HepG2 (cell line): ENCODE results near the gene ORC2. TPM values are rescaled to one million over a fixed set of nuclear protein-coding genes. Genes with fewer than 3 reads are reported as not detected.

ENCODE experiments used
- ASH2L ChIP-seq: fragments of 300-600, 200-600 bp; sonication (generic); IDR thresholded peaks from 2 replicates; pipeline ENCODE4 v1.7.0; 2017; ENCODE audit warnings: low read depth, mild to moderate bottlenecking, moderate library complexity, mixed read lengths, low read length; ENCODE audit not compliant: insufficient read length
- ATF7-NPFF ChIP-seq: sonication (generic); formaldehyde crosslinking; IDR thresholded peaks from 2 replicates; pipeline ENCODE4 v1.8.1; 2023; ENCODE audit warnings: mild to moderate bottlenecking, low read depth, missing genetic modification reagents, moderate library complexity
- ATRX ChIP-seq: sonication (generic); formaldehyde crosslinking; IDR thresholded peaks from 2 replicates; pipeline ENCODE4 v1.4.0; 2020; ENCODE audit warnings: missing genetic modification reagents, borderline replicate concordance
- GPN1 ChIP-seq: sonication (generic); formaldehyde crosslinking; IDR thresholded peaks from 2 replicates; pipeline ENCODE4 v1.5.1; 2020; ENCODE audit warnings: missing genetic modification reagents, borderline replicate concordance
- HBP1 ChIP-seq: IDR thresholded peaks from 2 replicates; pipeline ENCODE4 v1.6.1; 2016; ENCODE audit warnings: low read depth, control low read depth
- HDAC6 ChIP-seq: fragments of 200-600 bp; sonication (generic); IDR thresholded peaks from 2 replicates; pipeline ENCODE4 v1.7.0; 2017; ENCODE audit warnings: mild to moderate bottlenecking, antibody characterized with exemption, low read length, low read depth
- HMG20A ChIP-seq: IDR thresholded peaks from 2 replicates; pipeline ENCODE4 v1.6.1; 2016; ENCODE audit warnings: borderline replicate concordance
- MBD4 ChIP-seq: IDR thresholded peaks from 2 replicates; pipeline ENCODE4 v1.6.1; 2012; ENCODE audit warnings: low read length, inconsistent platforms, borderline replicate concordance
- MNT ChIP-seq: fragments of 450-650 bp; IDR thresholded peaks from 2 replicates; pipeline ENCODE4 v1.6.1; 2016
- NKX3-1 ChIP-seq: sonication (generic); formaldehyde crosslinking; IDR thresholded peaks from 2 replicates; pipeline ENCODE4 v1.5.0; 2020; ENCODE audit warnings: missing genetic modification reagents
- RBM39 ChIP-seq: fragments of 200-400 bp; formaldehyde crosslinking; IDR thresholded peaks from one replicate; pipeline ENCODE4 v1.6.1; 2018; ENCODE audit warnings: antibody characterized with exemption, mild to moderate bottlenecking, low read depth, low read length; ENCODE audit not compliant: poor library complexity, severe bottlenecking
- SIX1 ChIP-seq: sonication (generic); formaldehyde crosslinking; IDR thresholded peaks from 2 replicates; pipeline ENCODE4 v1.4.0; 2020; ENCODE audit warnings: missing genetic modification reagents, borderline replicate concordance
- SP4 ChIP-seq: sonication (generic); formaldehyde crosslinking; IDR thresholded peaks from 2 replicates; pipeline ENCODE4 v1.8.1; 2023; ENCODE audit warnings: mild to moderate bottlenecking, missing genetic modification reagents
- ZBTB37 ChIP-seq: sonication (generic); formaldehyde crosslinking; IDR thresholded peaks from 2 replicates; pipeline ENCODE4 v1.4.0; 2020; ENCODE audit warnings: mild to moderate bottlenecking, missing genetic modification reagents
- ZFP90 ChIP-seq: sonication (generic); formaldehyde crosslinking; IDR thresholded peaks from 2 replicates; pipeline ENCODE4 v1.8.0; 2022; ENCODE audit warnings: missing genetic modification reagents, mild to moderate bottlenecking, inconsistent platforms, borderline replicate concordance
- ZNF33B ChIP-seq: sonication (generic); formaldehyde crosslinking; IDR thresholded peaks from 2 replicates; pipeline ENCODE4 v1.5.1; 2020; ENCODE audit warnings: mild to moderate bottlenecking, missing genetic modification reagents
- ZNF484 ChIP-seq: sonication (generic); formaldehyde crosslinking; IDR thresholded peaks from 2 replicates; pipeline ENCODE4 v1.5.1; 2020; ENCODE audit warnings: mild to moderate bottlenecking, low read depth, missing genetic modification reagents, borderline replicate concordance
- ZNF569 ChIP-seq: sonication (generic); formaldehyde crosslinking; IDR thresholded peaks from 2 replicates; pipeline ENCODE4 v1.5.0; 2020; ENCODE audit warnings: mild to moderate bottlenecking, missing genetic modification reagents, moderate library complexity, borderline replicate concordance
- ZNF574 ChIP-seq: sonication (generic); formaldehyde crosslinking; IDR thresholded peaks from 2 replicates; pipeline ENCODE4 v1.4.0; 2020; ENCODE audit warnings: missing genetic modification reagents
- ZNF782 ChIP-seq: sonication (generic); formaldehyde crosslinking; IDR thresholded peaks from 2 replicates; pipeline ENCODE4 v1.4.0; 2020; ENCODE audit warnings: missing genetic modification reagents, mild to moderate bottlenecking, borderline replicate concordance
- ZNF800 ChIP-seq: sonication (generic); formaldehyde crosslinking; IDR thresholded peaks from 2 replicates; pipeline ENCODE4 v1.4.0; 2020; ENCODE audit warnings: missing genetic modification reagents
- polyA plus RNA-seq, 8 experiments: library from polyadenylated mRNA; depleted of rRNA in 3 of 8; stranded (reverse) in 7 of 8; unstranded in 1 of 8; fragments of >200 nt; fragmentation: Illumina TruSeq in 4 of 8; extraction: Trizol in 4 of 8; gene quantifications; 2 replicates each; pipeline versions ENCODE4 v1.2.1 to v1.2.3, GENCODE V29; 2011 to 2016; ENCODE audit warnings: low read depth in 4 of 8, missing spikeins in 1 of 8, mixed read lengths in 1 of 8; ENCODE audit not compliant: insufficient read depth in 1 of 8
- total RNA-seq, 5 experiments: library from RNA; depleted of rRNA; stranded (reverse); fragments of >200 nt; fragmentation: Illumina TruSeq; extraction: Trizol; gene quantifications; 2 replicates each; pipeline ENCODE4 v1.2.3, GENCODE V29; 2016; ENCODE audit warnings: low read depth in 1 of 5

The ORC2 gene
- total and polyA plus RNA-seq, 2 of the 13 experiments (the other 11 are each of a cell fraction or from before 2014, with no cell fraction given): 19.3 to 73.5 TPM

GRCh38 chr2:201008296-201008829, 44.9 kb upstream of the ORC2 start (continued):
- no peak for TF ChIP-seq ZNF800 (CRISPR knock-in tag)
- peak; percentile 89; the same call in 1 of the 2 replicates for TF ChIP-seq HMG20A (CRISPR knock-in tag)
- no peak for TF ChIP-seq GPN1 (CRISPR knock-in tag)
- no peak for TF ChIP-seq ZNF569 (CRISPR knock-in tag)
- TF ChIP-seq MNT: no peak
- TF ChIP-seq HDAC6: no peak
- TF ChIP-seq MBD4: no peak
- no peak for TF ChIP-seq ZFP90 (CRISPR knock-in tag)
- TF ChIP-seq ZNF484: no peak
- no peak for TF ChIP-seq ATRX
- no peak for TF ChIP-seq RBM39
- no peak for TF ChIP-seq ZNF33B (CRISPR knock-in tag)
- TF ChIP-seq ZBTB37 (CRISPR knock-in tag): peak; percentile 70
- TF ChIP-seq ZNF782 (CRISPR knock-in tag): no peak
- no peak for TF ChIP-seq SP4 (CRISPR knock-in tag)
- TF ChIP-seq NKX3-1: peak; percentile 73; the same call in 1 of the 2 replicates
- TF ChIP-seq ATF7-NPFF (CRISPR knock-in tag): no peak
- peak; percentile 72 for TF ChIP-seq ASH2L
- no peak for TF ChIP-seq HBP1
- TF ChIP-seq SIX1 (CRISPR knock-in tag): peak; percentile 69; the same call in 1 of the 2 replicates
- TF ChIP-seq ZNF574 (CRISPR knock-in tag): no peak
